HG02763 (cell line): ENCODE data around the gene ALG3.
"Not testable (repeated sequence)": the region's sequence is repeated elsewhere in the genome, so short reads cannot be mapped to it uniquely, and the experiment has no call there.

Experiments
- ATAC-seq: cut with Tn5 transposase; IDR thresholded peaks from one replicate; pipeline ENCODE4 v1.9.1; 2021; ENCODE audit warnings: mild to moderate bottlenecking, moderate library complexity; ENCODE audit not compliant: unreplicated experiment

The ALG3 gene

DNA sequence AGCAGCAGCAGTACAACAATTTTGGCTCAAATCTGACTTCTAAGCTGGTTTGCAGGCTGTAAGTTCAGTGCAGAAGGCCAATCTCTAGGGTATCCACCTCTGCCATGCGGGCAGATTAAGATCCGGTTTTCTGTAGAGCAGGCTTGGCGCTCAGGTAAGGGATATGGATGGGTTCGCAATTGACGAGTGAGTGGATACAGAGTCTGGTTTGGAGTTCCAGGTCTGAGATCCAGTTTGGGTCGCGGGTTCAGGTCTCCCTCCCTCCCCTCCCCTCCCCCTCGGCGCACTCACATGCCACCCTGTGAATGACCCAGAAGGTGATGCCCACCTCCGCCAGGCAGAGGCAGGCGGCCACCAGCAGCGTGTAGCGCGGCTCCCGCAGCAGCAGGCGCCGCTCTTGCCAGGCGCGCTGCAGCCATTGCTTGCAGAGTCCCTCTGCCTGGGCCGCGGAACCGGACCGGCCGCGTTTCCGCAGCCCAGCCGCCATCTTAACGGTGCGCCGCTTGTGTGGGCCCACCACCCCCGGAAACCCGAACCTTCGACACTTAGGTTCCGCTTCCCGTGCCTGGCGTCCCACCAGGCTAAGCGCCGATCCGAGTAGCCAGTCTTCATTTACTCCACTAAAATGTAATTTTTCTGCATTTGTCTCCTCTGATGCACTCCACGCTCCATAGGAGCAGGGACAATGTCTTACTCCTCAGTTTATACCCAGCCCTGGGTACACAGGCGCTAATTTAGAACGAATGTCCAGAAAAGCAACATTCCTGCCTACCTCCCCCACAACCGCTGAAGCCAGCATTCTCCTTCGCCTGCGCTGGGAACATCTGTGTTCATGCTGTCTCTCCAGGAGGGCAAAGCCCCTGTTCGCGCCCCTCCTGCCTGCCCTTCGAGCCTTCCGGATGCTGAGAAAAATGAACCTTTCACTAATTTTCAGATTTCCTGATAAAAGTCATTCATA lies at the start of gene ALG3:
Gene ALG3, minus strand, starts transcription at position 509 of the 958 bp plus-strand sequence. Its CDS starts 22 bp downstream, at position 487.
- ATAC-seq: peak; percentile 55

DNA sequence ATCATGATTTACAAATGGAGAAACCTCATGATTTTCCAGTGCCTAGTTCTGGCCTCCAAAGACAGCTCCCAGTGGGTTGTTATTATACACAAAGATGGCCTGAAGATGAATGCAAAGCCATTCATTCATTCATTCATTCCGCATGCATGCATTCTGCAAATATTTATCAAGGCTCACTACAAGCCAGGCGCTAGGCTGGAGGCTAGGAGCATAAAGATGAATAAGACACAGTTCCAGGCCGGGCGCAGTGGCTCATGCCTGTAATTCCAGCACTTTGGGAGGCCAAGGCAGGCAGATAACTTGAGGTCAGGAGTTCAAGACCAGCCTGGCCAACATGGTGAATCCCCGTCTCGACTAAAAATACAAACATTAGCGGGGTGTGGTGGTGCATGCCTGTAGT lies 47.9 kb upstream of the ALG3 start:
- ATAC-seq: no peak

DNA sequence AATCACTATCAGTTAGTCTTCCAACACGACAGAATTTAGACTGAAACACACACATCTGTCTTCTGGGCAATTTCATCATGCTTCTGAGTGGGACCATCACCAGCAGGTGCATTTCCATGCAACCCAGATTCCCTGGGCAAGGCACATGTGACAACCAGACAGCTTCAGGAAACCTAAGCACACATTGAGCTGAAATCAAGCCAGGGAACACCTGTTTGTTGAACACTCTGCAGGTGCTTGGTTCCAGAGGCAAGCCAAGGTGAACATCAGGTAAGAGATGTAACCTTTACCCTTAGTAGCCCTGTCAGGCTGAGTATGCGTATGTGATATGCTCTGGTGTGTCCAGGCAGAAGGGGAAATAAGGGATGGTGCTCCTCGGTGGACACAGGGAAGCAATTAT lies 47.0 kb upstream of the ALG3 start:
- ATAC-seq: no peak

DNA sequence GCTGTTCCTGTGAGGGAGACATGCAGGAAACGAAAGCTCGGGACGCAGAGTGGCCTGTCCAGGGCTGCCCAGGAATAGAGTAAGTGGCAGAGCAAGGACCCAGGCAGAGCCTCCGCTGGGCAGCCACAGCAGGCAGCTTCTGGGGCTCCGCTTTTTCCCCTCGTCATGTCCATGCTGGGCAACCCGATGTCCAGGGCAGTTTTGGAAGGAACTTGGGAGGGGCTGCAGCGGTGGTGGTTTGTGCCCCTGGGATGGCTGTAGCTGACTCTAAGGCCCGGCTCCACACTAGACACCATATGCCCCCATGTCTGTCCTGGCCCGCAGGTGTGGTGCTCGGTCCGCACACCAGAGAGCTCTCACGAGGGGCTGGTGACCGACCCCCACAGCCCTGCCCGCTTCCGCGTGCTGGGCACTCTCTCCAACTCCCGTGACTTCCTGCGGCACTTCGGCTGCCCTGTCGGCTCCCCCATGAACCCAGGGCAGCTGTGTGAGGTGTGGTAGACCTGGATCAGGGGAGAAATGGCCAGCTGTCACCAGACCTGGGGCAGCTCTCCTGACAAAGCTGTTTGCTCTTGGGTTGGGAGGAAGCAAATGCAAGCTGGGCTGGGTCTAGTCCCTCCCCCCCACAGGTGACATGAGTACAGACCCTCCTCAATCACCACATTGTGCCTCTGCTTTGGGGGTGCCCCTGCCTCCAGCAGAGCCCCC lies 43.1 kb upstream of the ALG3 start:
- ATAC-seq: no peak

DNA sequence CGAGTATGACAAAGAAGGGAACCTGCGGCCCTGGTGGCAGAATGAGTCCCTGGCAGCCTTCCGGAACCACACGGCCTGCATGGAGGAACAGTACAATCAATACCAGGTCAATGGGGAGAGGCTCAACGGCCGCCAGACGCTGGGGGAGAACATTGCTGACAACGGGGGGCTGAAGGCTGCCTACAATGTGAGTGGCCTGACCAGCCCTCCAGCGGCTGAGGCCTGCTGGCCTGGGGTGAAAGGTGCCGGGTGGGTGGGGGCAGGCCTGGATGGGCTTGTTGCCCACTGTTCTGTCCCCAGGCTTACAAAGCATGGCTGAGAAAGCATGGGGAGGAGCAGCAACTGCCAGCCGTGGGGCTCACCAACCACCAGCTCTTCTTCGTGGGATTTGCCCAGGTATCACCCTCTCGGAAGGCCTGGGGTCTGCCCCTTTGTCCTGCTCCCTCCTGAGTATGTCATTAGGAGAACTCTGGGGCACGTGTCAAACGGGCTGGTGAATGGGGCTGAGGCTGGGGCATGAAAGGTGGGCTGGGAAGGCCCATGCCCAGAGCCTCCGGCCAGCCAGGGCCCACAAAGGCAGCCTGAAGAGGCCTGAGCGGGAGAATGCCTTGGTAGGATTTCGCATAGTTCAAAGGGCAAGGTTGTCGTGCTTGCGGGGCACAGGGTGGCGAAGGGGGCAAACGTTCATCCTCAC lies 42.4 kb upstream of the ALG3 start:
- ATAC-seq: no peak

DNA sequence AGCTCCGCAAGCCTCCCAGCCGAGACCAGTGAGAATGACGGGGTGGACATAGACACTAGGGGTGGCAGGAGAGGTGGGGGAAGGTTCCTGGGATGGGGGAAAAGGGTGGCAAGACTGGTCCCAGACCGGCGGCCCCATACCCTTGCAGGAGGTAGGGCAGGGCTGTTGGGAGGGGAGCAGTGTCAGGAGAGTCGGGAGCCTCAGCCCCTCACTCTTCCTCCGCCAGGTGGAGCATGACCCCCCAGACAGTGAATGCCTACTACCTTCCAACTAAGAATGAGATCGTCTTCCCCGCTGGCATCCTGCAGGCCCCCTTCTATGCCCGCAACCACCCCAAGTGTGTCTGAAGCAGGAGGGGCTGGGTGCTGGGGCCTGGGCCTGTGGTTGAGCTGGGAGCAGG lies 41.6 kb upstream of the ALG3 start:
- no peak for ATAC-seq

DNA sequence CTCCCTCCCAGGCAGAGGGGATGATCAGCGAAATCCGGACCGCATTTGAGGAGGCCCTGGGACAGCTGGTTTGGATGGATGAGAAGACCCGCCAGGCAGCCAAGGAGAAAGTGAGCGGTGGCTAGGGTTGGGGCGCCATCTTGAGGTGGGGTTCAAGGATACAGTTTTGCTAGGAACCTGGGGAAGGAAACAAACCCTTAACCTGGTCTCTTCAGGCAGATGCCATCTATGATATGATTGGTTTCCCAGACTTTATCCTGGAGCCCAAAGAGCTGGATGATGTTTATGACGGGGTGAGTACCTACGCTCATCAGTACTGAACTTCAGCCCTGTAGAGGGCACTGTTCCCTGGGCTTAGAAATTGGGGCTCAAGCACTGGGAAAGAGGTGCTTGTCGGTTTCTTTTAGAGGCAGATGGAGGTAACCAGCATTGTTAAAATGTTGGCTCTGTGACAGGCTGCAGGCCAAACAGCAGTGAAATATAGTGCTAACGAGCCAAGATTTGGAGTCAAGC lies 40.7 kb upstream of the ALG3 start:
- no peak for ATAC-seq

DNA sequence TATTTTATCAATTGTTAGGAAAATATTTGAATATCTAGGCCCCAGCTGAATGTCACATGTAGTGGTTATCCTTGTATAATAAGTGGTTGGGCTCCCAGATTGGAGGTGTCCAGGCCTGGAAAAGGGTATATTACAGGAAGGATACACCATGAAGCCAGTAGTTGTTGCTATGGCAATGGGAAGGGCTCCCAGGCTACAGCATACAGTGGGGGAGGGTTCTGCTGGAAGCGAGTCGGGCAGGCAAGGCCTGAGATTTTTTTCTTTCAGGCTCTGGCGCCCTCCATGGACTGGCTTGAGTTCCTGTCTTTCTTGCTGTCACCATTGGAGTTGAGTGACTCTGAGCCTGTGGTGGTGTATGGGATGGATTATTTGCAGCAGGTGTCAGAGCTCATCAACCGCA lies 35.9 kb upstream of the ALG3 start:
- no peak for ATAC-seq

DNA sequence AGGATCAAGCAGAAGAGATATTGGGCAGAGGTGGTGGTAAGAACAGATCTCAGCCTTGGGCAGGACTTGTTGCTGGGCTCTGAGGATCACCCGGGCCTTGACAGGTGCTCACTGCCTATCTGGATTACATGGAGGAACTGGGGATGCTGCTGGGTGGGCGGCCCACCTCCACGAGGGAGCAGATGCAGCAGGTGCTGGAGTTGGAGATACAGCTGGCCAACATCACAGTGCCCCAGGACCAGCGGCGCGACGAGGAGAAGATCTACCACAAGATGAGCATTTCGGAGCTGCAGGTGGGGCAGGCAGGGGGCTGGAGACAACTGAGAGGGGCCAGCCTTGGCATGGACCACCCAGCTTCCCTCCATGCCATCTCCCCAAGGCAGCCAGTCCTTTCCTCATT lies 34.9 kb upstream of the ALG3 start:
- ATAC-seq: no peak

DNA sequence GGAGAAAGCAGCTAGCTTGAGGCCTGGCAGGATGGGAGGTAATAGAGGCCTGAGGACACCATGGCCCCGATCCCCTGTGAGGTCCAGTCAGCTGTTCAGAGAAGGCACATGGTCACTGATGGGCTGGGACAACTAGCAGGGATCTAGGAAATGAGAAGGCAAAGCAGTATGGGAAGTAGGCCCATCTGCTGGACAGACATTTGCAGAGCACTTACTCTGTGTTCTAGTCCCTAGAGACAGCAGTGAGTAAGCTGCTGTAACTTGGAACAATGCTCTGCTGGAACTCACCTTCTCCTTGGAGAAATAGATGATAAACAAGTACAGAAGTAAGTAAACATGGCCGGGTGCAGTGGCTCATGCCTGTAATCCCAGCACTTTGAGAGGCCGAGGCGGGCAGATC lies 34.2 kb upstream of the ALG3 start:
- no peak for ATAC-seq

DNA sequence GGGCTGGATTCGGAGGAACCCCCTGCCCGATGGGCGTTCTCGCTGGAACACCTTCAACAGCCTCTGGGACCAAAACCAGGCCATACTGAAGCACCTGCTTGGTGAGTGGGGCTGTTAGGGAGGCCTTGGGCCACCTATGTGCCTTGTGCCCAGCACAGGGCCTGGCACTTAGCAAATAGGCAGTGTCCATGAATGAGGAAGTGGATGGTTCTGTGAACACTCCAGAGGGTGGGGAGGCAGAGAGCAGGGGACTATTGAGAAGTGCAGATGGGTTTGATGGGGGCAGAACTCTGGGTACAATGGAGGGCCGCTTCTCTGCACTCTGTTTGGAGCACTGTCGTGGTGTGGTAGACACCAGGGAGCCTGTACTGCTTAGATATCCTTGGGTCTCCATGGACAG lies 28.6 kb upstream of the ALG3 start:
- ATAC-seq: no peak

DNA sequence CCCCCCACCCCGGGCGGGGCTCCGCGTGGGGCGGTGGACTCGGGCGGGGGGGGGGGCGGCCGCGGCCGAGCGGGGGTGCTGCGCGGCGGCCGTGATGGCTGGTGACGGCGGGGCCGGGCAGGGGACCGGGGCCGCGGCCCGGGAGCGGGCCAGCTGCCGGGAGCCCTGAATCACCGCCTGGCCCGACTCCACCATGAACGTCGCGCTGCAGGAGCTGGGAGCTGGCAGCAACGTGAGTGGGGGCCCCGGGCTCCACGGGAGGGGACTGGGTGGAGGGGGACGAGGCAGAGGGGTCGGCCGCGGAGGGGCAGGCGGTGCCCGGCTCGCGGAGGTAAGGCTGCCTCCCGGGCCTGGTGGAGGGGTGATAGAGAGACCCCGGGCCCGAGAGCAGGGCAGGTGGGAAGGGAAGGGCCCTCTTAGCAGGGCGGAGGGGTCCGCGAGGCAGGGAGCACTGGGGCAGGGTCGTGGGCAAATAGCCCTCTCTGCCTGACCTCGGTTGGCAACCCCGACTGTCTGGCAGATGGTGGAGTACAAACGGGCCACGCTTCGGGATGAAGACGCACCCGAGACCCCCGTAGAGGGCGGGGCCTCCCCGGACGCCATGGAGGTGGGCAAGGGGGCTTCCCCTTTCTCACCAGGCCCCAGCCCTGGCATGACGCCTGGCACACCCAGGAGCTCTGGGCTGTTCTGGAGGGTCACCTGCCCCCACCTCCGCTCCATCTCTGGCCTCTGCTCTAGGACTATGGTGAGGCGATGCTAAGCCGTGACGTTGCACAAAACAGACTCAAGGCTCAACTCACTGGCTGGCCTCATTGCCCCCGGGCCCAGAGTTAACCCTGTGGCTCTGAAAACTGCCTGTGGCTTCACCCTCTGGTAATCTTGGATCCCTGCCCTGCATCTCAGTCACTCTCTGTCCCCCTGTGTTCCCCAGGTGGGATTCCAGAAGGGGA lies 27.5 kb upstream of the ALG3 start, which contains the start of gene ECE2:
Gene ECE2, plus strand, starts transcription at position 62 of the 950 bp plus-strand sequence. Its CDS starts 132 bp downstream, at position 194.
- no peak for ATAC-seq

DNA sequence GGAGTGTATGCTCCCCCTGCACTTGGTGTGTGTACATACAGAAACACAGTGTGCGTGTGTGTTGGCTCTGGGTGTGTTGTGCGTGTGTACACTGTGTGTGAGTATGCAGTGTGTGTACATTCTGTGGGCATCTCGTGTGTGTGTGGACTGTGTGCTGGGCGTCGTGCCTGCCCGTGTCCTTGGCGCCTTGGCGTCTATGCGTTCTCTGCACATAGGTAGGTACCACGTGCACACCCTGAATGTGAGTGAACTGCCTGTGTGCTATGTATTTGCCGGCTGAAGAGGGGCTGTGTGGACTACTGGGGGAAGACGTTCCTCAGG lies 26.6 kb upstream of the ALG3 start:
- no peak for ATAC-seq

DNA sequence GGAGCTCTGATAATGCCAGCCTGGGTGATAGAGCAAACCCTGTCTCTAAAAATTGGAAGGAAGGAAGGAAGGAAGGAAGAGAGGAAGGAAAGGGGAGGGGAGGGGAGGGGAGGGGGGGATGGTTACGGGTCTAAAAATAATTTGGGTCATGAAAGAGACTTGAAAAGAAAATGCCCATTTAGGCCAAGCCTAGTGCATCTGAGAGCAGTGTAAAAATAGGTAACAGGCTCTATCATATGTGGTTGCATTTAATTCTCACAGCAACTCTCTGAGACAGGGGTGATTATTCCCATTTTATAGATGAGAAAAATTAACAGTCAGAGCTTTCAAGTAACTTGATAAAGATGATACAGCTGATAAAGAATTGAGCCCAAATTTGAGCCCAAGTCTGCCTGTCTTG lies 23.5 kb upstream of the ALG3 start:
- ATAC-seq: no peak

DNA sequence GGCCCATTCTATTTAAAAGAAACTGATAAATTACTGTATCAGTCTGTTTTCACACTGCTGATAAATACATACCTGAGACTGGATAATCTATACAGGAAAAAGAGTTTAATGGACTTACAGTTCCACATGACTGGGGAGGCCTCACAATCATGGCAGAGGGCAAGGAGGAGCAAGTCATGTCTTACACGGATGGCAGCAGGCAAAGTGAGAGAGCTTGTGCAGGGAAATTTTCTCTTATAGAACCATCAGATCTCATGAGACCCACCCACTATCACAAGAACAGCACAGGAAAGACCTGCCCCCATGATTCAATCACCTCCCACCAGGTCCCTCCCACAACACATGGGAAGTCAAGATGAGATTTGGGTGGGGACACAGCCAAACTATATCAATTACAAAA lies 18.5 kb upstream of the ALG3 start:
- not testable (repeated sequence) for ATAC-seq

DNA sequence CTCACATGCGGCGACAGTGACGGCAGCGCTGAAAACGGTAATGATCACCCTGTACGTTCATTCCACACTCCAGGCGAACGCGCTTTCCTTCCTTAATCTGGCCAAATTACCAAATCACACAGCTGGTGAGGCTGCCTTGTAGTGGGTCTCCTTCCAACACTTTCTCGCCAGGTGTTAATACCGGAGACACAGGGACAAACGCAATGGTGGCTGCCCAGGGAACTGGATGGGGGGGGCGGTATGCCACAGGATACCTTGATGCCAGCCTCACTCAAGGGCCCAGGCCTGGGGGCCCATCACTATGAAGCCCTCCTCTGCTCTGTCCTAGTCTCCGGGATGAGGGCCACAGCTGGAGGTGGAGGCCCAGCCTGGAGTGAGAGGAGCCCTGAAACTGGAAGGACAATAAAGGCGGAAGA lies 14.0 kb upstream of the ALG3 start:
- no peak for ATAC-seq

DNA sequence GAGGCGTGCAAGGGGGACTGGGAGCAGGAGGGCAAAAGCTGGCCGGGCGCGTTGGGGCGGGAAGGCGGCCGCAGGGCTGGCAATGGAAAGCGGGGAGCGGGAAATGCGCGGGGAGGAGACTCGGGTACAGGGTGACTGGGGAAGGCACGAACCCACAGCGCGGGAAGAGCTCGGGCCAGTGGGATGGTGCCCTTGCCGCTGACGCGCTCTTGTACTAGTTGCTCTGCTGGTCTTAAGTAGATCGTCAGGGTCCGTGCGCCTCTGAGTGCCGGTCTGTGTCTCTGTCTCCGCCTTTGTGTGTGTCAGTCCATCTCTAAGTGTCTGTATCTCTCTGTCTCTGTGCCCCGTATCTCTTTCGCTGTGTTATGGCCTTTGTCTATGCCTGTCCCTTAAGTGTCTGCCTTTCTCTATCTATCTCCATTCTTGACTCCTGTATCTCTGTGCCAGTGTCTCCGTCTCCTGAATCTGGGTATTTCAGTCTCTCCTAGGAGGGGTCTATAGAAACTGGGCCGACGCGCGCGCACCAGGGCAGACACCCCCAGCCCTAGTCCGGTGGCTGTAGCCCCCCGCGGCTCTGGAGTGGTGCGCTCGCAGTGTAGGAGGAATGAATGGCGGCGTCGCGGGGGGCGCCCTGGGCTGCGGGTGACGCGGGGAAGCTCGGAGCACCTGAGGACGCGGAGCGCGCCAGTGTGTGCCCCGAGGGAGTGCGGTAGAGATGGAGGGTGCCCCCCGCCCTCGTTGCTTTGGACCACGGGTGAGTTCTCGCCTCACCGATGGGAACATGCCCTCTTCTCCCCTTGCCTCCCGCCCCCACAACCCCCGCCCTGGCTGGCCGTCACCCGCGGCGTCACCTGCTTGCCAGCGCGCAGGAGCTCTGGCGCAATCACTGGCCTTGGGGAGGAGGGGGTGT lies 13.3 kb upstream of the ALG3 start:
- no peak for ATAC-seq

DNA sequence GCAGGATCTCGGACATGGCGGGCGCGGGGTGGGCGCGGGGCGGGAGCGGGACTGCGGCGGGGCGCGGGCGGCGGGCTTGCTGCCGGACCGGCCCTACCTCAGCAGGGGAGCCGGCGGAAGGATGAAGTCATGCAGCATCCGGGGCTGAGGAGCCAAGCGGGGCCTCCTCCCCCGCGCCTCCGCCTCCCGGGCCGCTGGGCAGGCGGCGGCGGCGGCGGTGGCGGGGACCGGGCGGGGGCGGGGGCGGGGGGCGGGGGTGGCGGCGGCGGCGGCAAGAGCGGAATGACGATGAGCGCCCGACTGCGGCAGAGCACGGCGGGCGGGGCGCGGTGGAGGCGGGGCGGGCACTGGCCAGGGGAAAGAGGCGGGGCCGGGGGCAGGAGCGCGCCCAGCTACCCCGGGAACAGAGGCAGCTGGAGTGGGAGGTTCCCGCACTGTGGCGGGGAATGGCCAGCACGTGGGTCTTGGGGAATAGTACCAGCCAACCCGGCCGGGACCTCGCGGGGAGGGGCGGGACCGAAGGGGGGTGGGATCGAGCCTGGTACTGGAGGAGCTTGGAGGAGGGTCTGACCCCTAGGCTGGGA lies 12.6 kb upstream of the ALG3 start, which contains the start of gene CAMK2N2:
Gene CAMK2N2, minus strand, starts transcription at position 284 of the 584 bp plus-strand sequence. Its CDS starts 268 bp downstream, at position 16.
- ATAC-seq: no peak
